NB4 (cell line): Measurements from ENCODE around the gene FRY.

ENCODE experiments used
- POLR2A ChIP-seq: IDR thresholded peaks from 2 replicates; pipeline ENCODE4 v1.6.1; 2011; ENCODE audit warnings: mild to moderate bottlenecking; ENCODE audit not compliant: insufficient read length; ENCODE audit errors: extremely low read depth
- TF ChIP-seq, protein P1 (sequence below): IDR thresholded peaks from one replicate; pipeline ENCODE4 v1.5.1; 2012; ENCODE audit warnings: low read depth, low read length
- TF ChIP-seq, protein P2 (sequence below): IDR thresholded peaks from 2 replicates; pipeline ENCODE4 v1.6.1; 2011; ENCODE audit warnings: low read depth, low read length

DNA sequence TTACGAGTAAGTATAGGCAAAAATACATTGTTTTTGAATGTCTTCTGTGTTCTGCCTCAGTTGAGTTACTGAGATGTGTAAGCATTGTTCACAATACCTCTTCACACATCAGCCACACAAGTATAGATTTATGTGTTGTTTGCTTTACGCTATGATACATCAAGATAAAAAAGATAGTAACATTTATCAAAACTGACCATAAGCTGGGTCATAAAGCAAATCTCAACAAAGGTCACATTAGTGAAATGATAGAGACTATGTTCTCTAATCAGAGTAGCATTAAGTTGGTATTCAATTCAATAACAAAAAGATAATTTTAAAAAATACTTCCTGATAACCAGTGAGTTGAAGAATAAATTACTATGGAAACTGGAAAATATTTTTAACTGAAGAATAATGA is 156.1 kb downstream of the FRY start:
- TF ChIP-seq, protein P1, sequence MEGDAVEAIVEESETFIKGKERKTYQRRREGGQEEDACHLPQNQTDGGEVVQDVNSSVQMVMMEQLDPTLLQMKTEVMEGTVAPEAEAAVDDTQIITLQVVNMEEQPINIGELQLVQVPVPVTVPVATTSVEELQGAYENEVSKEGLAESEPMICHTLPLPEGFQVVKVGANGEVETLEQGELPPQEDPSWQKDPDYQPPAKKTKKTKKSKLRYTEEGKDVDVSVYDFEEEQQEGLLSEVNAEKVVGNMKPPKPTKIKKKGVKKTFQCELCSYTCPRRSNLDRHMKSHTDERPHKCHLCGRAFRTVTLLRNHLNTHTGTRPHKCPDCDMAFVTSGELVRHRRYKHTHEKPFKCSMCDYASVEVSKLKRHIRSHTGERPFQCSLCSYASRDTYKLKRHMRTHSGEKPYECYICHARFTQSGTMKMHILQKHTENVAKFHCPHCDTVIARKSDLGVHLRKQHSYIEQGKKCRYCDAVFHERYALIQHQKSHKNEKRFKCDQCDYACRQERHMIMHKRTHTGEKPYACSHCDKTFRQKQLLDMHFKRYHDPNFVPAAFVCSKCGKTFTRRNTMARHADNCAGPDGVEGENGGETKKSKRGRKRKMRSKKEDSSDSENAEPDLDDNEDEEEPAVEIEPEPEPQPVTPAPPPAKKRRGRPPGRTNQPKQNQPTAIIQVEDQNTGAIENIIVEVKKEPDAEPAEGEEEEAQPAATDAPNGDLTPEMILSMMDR: no peak
- TF ChIP-seq POLR2A: no peak
- TF ChIP-seq, protein P2, sequence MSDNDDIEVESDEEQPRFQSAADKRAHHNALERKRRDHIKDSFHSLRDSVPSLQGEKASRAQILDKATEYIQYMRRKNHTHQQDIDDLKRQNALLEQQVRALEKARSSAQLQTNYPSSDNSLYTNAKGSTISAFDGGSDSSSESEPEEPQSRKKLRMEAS: no peak
